Measurements from ENCODE around the gene SIGLEC10.

SIGLEC10 gene

GRCh38 chr19:51392701-51393100 is 24.7 kb downstream of the SIGLEC10 start:
- DNase-seq (ENCODE audit: low spot score), result no peak

DNA sequence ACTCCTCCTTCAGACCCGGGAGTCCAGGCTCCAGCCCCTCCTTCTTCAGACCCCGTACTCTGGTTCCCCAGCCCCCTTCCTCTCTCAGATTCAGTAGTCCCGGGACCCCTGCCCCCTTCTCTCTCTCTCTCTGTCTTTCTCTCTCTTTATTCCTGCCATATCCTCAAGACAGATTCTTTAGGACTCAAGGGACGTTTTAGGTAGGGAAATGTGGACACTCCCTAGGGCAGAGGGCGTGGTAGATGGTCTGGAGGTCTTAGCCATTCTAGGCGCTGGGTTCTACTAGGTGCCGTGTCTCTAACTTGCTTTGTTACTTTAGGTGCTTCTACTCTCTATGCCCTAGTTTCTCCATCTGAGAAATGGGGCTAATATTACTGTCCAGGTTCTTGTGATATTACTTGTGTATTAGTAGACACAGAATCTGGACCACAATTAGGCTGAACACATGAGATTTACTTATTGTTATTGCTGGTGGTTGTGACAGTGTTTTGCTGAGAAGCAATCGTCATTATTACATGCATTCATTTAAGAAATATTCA is 26.3 kb downstream of the SIGLEC10 start:
- no peak for DNase-seq (ENCODE audit: low spot score)

- no peak for DNase-seq (ENCODE audit: low spot score)
Observed at GRCh38 chr19:51389143-51389542, 28.3 kb downstream of the SIGLEC10 start.

DNA sequence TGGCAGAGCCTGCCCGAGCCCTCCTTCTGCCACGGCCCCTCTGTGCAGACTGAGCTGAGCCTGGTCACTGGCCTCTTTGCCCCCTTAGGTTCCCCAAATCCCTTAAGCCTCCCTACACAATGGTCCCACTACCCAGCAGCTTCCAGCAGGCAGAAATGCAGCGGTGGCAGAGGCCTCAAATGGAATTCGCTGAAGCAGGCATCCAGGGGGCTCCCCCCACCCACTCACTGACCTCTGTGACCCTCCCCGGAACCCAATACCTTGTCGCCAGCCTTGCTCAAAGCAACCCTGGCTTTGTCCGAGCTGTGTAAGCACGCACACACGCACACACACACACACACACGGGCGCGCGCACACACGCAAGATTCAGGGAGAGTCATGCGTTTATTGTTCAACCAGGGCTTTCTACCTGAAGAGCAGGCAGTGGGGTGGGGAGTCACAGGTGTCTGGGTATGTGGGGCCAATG is 29.5 kb downstream of the SIGLEC10 start, which contains the start of gene LIM2:
LIM2 (minus strand) TSS at position 51 of the 466 bp plus-strand sequence. CDS start 531 bp downstream, outside the sequence.
- no peak for DNase-seq (ENCODE audit: low spot score)

GRCh38 chr19:51386882-51387520 is 30.4 kb downstream of the SIGLEC10 start:
- no peak for DNase-seq (ENCODE audit: low spot score)

GRCh38 chr19:51382004-51382403 is 35.4 kb downstream of the SIGLEC10 start:
- no peak for DNase-seq (ENCODE audit: low spot score)

GRCh38 chr19:51380379-51380778 is 37.1 kb downstream of the SIGLEC10 start:
- no peak for DNase-seq (ENCODE audit: low spot score)

DNA sequence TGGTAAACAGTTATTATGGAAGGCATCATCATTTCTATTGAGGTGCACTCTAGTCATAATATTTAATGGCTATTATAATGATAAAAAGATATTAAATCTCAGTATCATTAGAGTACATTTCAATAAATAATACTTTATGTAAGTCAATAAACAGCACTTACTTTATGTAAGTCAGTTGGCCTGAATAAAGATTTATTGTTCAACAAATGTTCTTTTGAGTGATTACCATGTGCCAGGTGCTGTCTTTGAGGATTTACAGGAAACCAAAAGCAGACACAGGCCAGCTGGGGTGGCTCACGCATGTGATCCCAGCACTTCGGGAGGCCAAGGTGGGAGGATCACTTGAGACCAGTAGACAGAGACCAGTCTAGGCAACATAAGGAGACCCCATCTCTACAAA is 40.0 kb downstream of the SIGLEC10 start:
- no peak for DNase-seq (ENCODE audit: low spot score)

DNA sequence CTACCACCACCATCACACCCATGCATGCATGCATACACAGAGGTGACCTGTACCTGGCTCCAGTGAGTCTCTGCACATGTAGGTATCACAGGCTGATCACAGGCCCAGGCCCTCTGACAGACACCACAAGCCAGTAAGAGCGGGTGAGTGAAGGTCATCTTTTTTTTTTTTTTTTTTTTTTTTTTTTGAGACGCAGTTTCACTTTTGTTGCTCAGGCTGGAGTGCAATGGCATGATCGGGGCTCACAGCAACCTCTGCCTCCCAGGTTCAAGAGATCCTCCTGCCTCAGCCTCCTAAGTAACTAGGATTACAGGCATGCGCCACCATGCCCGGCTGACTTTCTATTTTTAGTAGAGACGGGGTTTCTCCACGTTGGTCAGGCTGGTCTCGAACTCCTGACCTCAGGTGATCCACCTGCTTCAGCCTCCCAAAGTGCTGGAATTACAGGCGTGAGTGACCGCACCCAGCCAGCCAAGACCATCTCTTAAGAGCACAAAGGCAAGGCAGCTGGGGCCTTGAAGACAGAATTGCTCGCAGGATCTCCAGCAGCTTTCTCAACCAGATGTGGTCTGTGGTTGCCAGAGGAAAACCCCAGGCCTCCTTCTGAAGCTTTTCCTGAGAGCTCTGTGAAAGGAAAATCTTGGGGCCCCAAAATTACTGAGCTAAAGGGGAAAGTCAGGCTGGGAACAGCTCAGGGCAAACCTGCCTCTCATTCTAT is 41.8 kb downstream of the SIGLEC10 start:
- no peak for DNase-seq (ENCODE audit: low spot score)

DNA sequence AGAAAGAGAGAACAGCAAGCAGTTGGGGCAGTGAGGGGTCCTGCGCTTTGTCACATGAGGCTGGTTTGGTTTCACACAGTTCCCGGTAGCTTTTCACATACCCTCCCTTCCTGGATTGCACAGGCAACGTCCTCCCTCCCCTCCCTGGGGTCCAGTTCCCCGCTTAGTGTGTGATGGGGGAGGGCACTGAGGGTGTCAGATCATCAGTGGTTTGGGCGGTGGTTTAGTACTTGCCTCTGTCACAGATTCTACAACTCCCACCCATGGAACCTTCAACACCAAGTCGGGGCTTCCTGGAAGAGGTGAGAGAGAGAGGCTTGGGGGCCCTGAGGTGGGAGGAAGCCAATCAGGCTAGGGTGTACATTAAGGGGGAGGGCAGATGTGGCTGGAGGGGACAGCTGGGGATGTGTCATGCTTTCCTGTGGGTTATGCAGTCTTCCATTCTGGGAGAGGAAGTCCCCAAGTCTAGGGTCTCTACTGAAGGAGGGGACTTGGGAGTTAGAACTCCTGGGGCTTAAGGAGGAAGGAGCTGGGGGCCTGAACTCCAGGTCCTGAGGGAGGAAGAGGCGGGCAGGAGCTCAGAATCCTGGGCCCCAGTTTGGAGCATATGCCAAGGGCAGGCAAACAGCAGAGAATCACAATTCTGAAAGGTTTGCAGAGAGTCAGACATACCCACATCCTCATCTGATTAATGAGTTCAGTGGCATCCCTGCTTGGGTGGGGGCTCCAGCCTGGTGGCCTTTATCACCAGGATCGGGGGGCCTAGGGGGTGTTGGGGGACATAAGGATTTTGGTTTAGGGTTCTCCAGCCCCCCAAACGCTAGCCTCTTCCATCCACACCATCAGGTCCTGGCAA is 44.6 kb downstream of the SIGLEC10 start, which contains the start of gene NKG7:
NKG7 (minus strand) TSS at position 6 of the 856 bp plus-strand sequence. CDS start 119 bp downstream, outside the sequence.
- DNase-seq (ENCODE audit: low spot score), result no peak

GRCh38 chr19:51372021-51372648 is 45.3 kb downstream of the SIGLEC10 start:
- DNase-seq (ENCODE audit: low spot score), result no peak

GRCh38 chr19:51371186-51371690 is 46.2 kb downstream of the SIGLEC10 start:
- no peak for DNase-seq (ENCODE audit: low spot score)

- DNase-seq (ENCODE audit: low spot score), result no peak
Observed at GRCh38 chr19:51370230-51370629, 47.2 kb downstream of the SIGLEC10 start.

- peak; percentile 25 for DNase-seq (ENCODE audit: low spot score)
Observed at GRCh38 chr19:51368366-51369282, 48.8 kb downstream of the SIGLEC10 start, which contains the start of gene CLDND2. TSS of gene CLDND2 (minus strand) at chr19:51369003. CDS start at chr19:51368577, 426 bp downstream.

GRCh38 chr19:51367565-51368365 is 49.7 kb downstream of the SIGLEC10 start:
- peak; percentile 99 for DNase-seq (ENCODE audit: low spot score)

- no peak for DNase-seq (ENCODE audit: low spot score)
Observed at GRCh38 chr19:51367255-51367564, 50.2 kb downstream of the SIGLEC10 start.

DNA sequence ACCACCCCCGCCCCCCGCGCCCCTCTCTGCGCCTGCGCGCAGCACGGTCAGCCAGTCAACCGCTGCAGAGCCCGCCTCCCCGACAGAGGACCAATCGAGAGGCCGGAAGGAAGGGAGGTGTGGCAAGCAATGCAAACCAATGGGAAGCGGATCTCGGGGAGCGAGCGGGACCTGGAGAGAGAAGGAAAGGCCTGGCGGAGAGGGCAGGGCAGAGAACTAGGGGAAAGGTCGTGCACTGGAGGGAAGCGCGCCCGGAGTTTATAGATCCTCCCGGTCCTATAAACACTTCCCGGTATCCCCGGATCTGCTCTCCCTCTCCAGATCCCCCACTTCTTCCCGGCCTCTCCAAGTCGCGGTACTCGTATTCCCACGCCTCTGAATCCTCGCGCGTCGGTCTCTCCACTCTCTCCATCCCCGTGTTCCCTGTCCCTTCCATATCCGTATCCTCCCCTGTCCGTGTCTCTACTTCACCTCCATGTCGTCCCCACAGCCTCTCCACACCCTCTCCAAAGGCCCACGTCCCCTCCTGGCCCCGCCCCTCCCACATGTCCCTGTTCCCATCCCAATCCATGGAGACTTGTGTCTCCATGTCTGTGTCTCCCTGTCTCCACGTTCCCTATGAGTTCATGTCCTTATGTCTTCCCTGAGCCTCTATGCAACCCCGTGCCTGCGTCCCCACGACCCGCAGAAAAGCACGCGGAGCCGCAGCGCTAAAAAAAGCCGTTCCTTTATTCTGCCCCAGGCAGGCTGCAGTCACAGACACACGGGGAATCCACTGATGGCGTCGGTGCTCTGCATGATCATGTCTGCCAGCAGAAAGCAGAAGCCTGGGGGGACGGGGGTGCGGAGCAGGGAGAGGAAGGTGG is 50.8 kb downstream of the SIGLEC10 start:
- DNase-seq (ENCODE audit: low spot score), result peak; percentile 100

- DNase-seq (ENCODE audit: low spot score), result no peak
Observed at GRCh38 chr19:51365965-51366388, 51.5 kb downstream of the SIGLEC10 start, which contains the start of gene ETFB. TSS of gene ETFB (minus strand) at chr19:51366388. CDS start at chr19:51366326, 62 bp downstream.

Measured in SW480 (cell line).